GM10266 (cell line): Measurements from ENCODE around the gene SUMO4.

Experiments used
- DNase-seq: peaks from one replicate; pipeline ENCODE4 v3.0.0; 2012; ENCODE audit errors: extremely low spot score
- CTCF ChIP-seq: IDR thresholded peaks from 2 replicates; pipeline ENCODE4 v1.5.1; 2012; ENCODE audit warnings: mild to moderate bottlenecking, low read depth; ENCODE audit not compliant: control insufficient read depth, insufficient read depth; ENCODE audit errors: missing control alignments

SUMO4 gene

GRCh38 chr6:149405823-149406765 is 6.0 kb downstream of the SUMO4 start:
- no peak for DNase-seq

GRCh38 chr6:149409617-149410016 is 9.6 kb downstream of the SUMO4 start:
- TF ChIP-seq CTCF: no peak
- no peak for DNase-seq

More at GRCh38 chr6:149405823-149406765, 6.0 kb downstream of the SUMO4 start:
- TF ChIP-seq CTCF: no peak

GRCh38 chr6:149410557-149410956 is 10.5 kb downstream of the SUMO4 start:
- TF ChIP-seq CTCF: no peak

GRCh38 chr6:149414009-149414408 is 13.9 kb downstream of the SUMO4 start:
- no peak for TF ChIP-seq CTCF
- no peak for DNase-seq

More at GRCh38 chr6:149410557-149410956, 10.5 kb downstream of the SUMO4 start:
- DNase-seq: no peak

GRCh38 chr6:149414821-149415220 is 14.8 kb downstream of the SUMO4 start:
- DNase-seq: no peak
- no peak for TF ChIP-seq CTCF

GRCh38 chr6:149419696-149420404 is 19.8 kb downstream of the SUMO4 start:
- TF ChIP-seq CTCF: no peak
- DNase-seq: no peak
